Measurements from ENCODE around the gene SH3PXD2A. TPM values are rescaled to one million over a fixed set of nuclear protein-coding genes. Genes with fewer than 3 reads are reported as not detected.

The SH3PXD2A gene
- total and polyA plus RNA-seq, 10 of the 15 experiments (the other 5 are each of a cell fraction or from before 2014, with no cell fraction given) = 0.63 to 14.0 (median 4.4) TPM

- FAIRE-seq (no peak), ATAC-seq (no peak), DNase-seq (ENCODE audit: low read depth, low spot score) (no peak)
- Histone ChIP-seq H2AFZ (ENCODE audit: control insufficient read depth, low read depth, low read length) (no peak overlapping the region), H3K4me2 (ENCODE audit: control insufficient read depth, insufficient read depth) (no peak overlapping the region), H3K27me3 (replicated peaks in 1 of 2; ENCODE audit: control insufficient read depth in 2 of 2, insufficient read depth in 2 of 2, low read length in 1 of 2) (no peaks in the 10 kb centered on the region; a peak in 1 of 4 replicates), H4K20me1 (ENCODE audit: control insufficient read depth, insufficient read depth) (no peaks in the 10 kb centered on the region), H3K36me3 (ENCODE audit: control insufficient read depth in 2 of 2, insufficient read depth in 2 of 2, low read length in 1 of 2) (no peaks in the 10 kb centered on the region), H3K9me3 (replicated peaks; ENCODE audit: control insufficient read depth, insufficient read depth, low read length) (no peaks in the 10 kb centered on the region), H3K9ac (ENCODE audit: control insufficient read depth, insufficient read depth, low read length) (no peak overlapping the region), H3K4me3 (no peak overlapping the region), H3K4me1 (ENCODE audit: control insufficient read depth, insufficient read depth, low read length) (no peaks in the 10 kb centered on the region; the same call in 1 of the 2 replicates), H3K79me2 (ENCODE audit: control insufficient read depth, insufficient read depth, low read length) (no peaks in the 10 kb centered on the region), H3K27ac (ENCODE audit: control insufficient read depth, insufficient read depth) (no peak overlapping the region)
- in situ Hi-C loops (cut with MboI) (no loop called here), intact Hi-C loops (cut with micrococcal nuclease; ENCODE audit: unreplicated experiment) (no loop called here)
- ChIA-PET CTCF (no interaction called here), POLR2A (interaction anchor here (0.6 kb wide), 1 partner anchor 8 kb away, joined by 4 read pairs; no protein-coding TSS in a partner anchor), SMC1A (ENCODE audit: uncharacterized antibody, unreplicated experiment) (no interaction called here), RAD21 (ENCODE audit: unreplicated experiment) (no interaction called here)
- TF ChIP-seq GABPA (IDR thresholded peaks at IDR 0.05; ENCODE audit: low read depth) (no peak), DPF2 (IDR thresholded peaks at IDR 0.05) (no peak), ZNF274 (IDR thresholded peaks at IDR 0.05; ENCODE audit: insufficient read depth, insufficient read length) (no peak), MTA3 (IDR thresholded peaks at IDR 0.05; ENCODE audit: borderline replicate concordance, low read length) (no peak), NFYA (IDR thresholded peaks at IDR 0.05; ENCODE audit: borderline replicate concordance, low read depth, low read length) (no peak), ZBTB33 (IDR thresholded peaks at IDR 0.05) (no peak), PRDM15 (CRISPR knock-in tag; IDR thresholded peaks at IDR 0.05) (no peak), E2F4 (IDR thresholded peaks at IDR 0.05; ENCODE audit: low read depth, low read length) (no peak), BRCA1 (IDR thresholded peaks at IDR 0.05; ENCODE audit: low read depth, low read length) (no peak), EED (IDR thresholded peaks at IDR 0.05; ENCODE audit: low read depth) (no peak), MEF2B (IDR thresholded peaks at IDR 0.05; ENCODE audit: partially characterized antibody, poor library complexity, severe bottlenecking) (no peak), RAD21 (IDR thresholded peaks at IDR 0.05; ENCODE audit: insufficient read depth, low read depth, low read length) (no peak), SREBF1 (IDR thresholded peaks at IDR 0.05; ENCODE audit: low read length) (no peak), MXI1 (IDR thresholded peaks at IDR 0.05; ENCODE audit: low read depth, low read length) (no peak), STAT1 (conservative IDR thresholded peaks at IDR 0.05) (no peak), ESRRA (IDR thresholded peaks at IDR 0.05; ENCODE audit: low read length) (no peak)
- WGBS (ENCODE audit: insufficient coverage, insufficient replicate concordance, low lambda C conversion rate, missing lambda C conversion rate) = 48% methylated on average over 6 of the region's 6 CpGs
- BruUV-seq (replicated peaks) = no TSS peak
These were observed 49.6 kb downstream of the SH3PXD2A start for GRCh38 chr10:103805781-103806180.

Measured in GM12878 (cell line).